ENCODE results near the gene S1PR1. TPM values are rescaled to one million over a fixed set of nuclear protein-coding genes. Genes with fewer than 3 reads are reported as not detected.

Gene S1PR1
- total RNA-seq, 1 donor from 2014 or later, result 58.4 TPM

DNA sequence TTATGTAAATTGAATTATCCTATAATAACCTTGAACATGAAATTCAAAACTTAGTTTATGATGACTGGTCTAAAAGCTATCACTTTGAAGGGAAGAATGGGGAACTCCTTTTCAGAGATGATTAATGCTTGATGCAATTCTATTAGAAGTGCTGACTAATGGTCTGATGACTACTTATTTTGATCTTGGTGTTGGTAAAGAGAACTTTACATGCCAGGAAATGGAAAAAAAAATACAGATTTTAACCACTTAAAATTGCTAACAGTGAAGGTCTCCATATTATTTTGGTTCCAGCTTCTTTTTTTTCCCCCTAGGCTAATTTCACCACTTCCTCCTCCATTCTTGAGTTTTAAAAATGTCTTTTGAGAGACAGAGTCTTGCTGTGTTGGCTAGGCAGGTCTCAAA, 22.9 kb downstream of the S1PR1 start:
- no peak overlapping the region for H3K27ac ChIP-seq
- no peak for DNase-seq (ENCODE audit: extremely low spot score in 2 of 2)
- no peaks in the 10 kb centered on the region for H3K4me1 ChIP-seq
- no peak overlapping the region for H3K4me3 ChIP-seq
- H3K9me3 ChIP-seq, result no peaks in the 10 kb centered on the region
- intact Hi-C loops (cut with DNase I), result no loop called here
- no peaks in the 10 kb centered on the region for H3K27me3 ChIP-seq
- TF ChIP-seq POLR2A (IDR thresholded peaks at IDR 0.05), result no peak
- TF ChIP-seq POLR2AphosphoS5 (IDR thresholded peaks at IDR 0.05; ENCODE audit: insufficient read depth in 1 of 2, low read depth in 1 of 2), result peak in 1 of 2 donors; percentile 47
- no peaks in the 10 kb centered on the region for H3K36me3 ChIP-seq

DNA sequence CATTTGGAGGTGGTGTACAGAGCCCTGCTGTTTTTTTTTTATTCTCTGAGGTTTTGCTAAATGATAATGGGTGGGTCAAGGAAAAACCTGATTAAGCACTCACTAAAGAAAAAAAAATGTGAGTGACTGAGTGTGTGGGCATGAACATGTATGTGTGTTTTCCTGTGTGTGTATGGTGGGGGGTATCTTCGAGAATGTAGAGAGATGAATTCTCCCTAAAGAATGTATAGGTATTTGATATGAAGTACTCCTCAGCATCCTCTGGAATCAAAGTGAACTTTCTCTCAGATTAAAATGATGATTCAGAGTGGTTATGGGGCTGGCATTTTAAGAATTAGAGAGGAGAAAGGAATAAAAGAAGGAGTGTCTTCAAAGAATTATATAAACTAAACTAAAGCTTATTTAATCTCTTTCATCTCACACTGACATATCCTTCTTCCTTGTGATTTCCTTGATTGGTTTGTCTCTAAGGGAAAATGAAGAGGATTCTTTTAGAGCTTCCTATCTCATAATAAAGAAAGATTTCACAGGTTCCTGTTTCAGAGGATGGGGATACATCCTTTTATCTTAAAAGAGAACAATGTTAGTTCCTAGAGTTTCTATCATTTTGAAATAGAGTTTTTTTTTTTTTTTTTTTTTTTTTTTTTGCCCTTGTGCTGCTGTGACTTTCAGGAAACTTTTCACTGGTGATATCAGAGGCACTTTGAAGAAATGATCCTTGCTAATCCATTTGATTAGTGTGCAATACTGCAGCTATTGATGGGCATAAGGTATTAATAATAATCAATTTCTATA, 23.9 kb downstream of the S1PR1 start:
- H3K4me1 ChIP-seq, result no peaks in the 10 kb centered on the region
- DNase-seq (ENCODE audit: extremely low spot score in 2 of 2), result no peak
- H3K27ac ChIP-seq, result no peak overlapping the region
- H3K36me3 ChIP-seq, result no peaks in the 10 kb centered on the region
- H3K4me3 ChIP-seq, result no peak overlapping the region
- intact Hi-C loops (cut with DNase I), result no loop called here
- no peaks in the 10 kb centered on the region for H3K27me3 ChIP-seq
- H3K9me3 ChIP-seq, result no peaks in the 10 kb centered on the region
- no peak for TF ChIP-seq POLR2AphosphoS5 (IDR thresholded peaks at IDR 0.05; ENCODE audit: insufficient read depth in 1 of 2, low read depth in 1 of 2)
- TF ChIP-seq POLR2A (IDR thresholded peaks at IDR 0.05), result no peak
- TF ChIP-seq, protein P1, sequence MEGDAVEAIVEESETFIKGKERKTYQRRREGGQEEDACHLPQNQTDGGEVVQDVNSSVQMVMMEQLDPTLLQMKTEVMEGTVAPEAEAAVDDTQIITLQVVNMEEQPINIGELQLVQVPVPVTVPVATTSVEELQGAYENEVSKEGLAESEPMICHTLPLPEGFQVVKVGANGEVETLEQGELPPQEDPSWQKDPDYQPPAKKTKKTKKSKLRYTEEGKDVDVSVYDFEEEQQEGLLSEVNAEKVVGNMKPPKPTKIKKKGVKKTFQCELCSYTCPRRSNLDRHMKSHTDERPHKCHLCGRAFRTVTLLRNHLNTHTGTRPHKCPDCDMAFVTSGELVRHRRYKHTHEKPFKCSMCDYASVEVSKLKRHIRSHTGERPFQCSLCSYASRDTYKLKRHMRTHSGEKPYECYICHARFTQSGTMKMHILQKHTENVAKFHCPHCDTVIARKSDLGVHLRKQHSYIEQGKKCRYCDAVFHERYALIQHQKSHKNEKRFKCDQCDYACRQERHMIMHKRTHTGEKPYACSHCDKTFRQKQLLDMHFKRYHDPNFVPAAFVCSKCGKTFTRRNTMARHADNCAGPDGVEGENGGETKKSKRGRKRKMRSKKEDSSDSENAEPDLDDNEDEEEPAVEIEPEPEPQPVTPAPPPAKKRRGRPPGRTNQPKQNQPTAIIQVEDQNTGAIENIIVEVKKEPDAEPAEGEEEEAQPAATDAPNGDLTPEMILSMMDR (IDR thresholded peaks at IDR 0.05), result no peak

DNA sequence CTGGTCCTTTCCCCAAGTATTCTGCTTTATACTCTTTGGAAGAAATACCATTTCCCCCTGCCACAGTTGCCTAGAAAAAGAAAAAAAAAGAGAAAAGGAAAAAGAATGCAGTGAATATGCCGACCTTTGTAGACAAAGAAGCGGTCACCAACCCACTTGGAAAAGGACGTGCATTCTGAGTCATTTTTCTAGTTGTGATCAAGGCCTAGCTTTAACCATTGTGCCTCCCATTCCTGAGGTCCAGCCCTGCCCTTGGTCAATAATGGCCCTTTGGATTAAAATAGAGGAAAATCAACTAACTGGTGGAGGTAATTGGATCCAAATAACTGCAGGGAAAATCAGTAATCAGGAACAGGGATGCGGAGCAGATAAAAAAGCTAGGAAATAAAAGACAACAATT, 24.8 kb downstream of the S1PR1 start:
- H3K4me1 ChIP-seq, result no peaks in the 10 kb centered on the region
- DNase-seq (ENCODE audit: extremely low spot score in 2 of 2), result no peak
- no peak for TF ChIP-seq POLR2A (IDR thresholded peaks at IDR 0.05)
- TF ChIP-seq, protein P1 (IDR thresholded peaks at IDR 0.05), result no peak
- no peak for TF ChIP-seq POLR2AphosphoS5 (IDR thresholded peaks at IDR 0.05; ENCODE audit: insufficient read depth in 1 of 2, low read depth in 1 of 2)
- H3K27ac ChIP-seq, result no peak overlapping the region
- H3K4me3 ChIP-seq, result no peak overlapping the region
- H3K36me3 ChIP-seq, result no peaks in the 10 kb centered on the region
- H3K9me3 ChIP-seq, result no peaks in the 10 kb centered on the region
- no peaks in the 10 kb centered on the region for H3K27me3 ChIP-seq
- intact Hi-C loops (cut with DNase I), result no loop called here

DNA sequence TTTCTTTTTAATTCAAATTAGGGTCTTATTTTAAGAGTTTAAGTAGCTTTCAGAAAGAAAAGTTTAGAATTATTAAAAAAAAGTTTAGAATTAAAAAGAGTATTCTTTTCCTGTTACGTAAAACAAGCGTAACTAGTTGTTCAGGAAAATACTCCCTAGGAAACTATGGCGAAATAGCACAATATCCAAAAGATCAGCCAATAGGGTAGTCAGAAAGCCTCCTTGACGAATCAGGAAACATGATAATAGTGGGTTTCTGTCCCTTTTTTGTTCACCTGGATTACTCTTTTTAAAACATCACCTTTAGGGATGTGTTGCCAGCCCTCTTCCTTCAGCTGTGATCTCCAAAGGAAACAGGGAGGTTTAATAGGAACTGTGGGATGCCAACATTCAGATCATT, 25.2 kb downstream of the S1PR1 start:
- no peaks in the 10 kb centered on the region for H3K4me1 ChIP-seq
- H3K27me3 ChIP-seq, result no peaks in the 10 kb centered on the region
- no peaks in the 10 kb centered on the region for H3K9me3 ChIP-seq
- no peak overlapping the region for H3K27ac ChIP-seq
- no peaks in the 10 kb centered on the region for H3K36me3 ChIP-seq
- no peak for DNase-seq (ENCODE audit: extremely low spot score in 2 of 2)
- intact Hi-C loops (cut with DNase I), result no loop called here
- H3K4me3 ChIP-seq, result no peak overlapping the region
- TF ChIP-seq, protein P1 (IDR thresholded peaks at IDR 0.05), result no peak
- TF ChIP-seq POLR2AphosphoS5 (IDR thresholded peaks at IDR 0.05; ENCODE audit: insufficient read depth in 1 of 2, low read depth in 1 of 2), result no peak
- TF ChIP-seq POLR2A (IDR thresholded peaks at IDR 0.05), result no peak

DNA sequence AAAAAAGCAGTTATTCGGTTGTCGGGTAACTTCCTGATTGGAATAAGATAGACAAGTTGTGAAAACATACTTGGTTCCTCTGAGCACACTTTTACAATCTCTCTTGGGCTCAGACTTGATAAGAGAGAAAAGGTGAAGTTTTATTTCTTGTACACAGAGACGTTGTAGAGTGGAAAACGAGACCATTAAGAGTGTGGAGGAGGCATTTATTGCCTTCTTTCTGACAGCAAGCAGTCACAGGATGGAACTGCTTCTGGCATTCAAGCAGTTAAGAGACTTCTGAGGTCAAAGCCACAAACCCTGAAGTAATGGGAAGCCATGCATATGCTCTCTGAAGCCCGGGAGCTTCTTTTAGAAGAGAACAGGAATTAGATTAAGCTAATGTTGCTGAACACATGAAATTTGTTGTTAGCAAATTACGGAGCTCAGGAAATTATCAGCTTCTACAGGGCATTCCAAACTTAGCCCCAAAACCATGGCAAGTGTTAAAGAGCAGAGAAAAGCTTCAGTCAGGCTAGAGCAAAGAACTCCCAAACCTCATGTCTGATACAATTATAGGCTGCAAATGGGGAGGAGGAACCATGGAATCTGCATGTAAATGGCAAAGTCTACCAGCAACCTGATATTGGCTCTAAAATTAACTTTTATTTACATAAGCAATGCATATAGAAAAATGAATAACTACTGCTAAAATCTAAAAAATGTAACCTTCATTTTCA, 26.0 kb downstream of the S1PR1 start:
- Histone ChIP-seq H3K4me3 (no peak overlapping the region), H3K27me3 (no peaks in the 10 kb centered on the region), H3K9me3 (no peaks in the 10 kb centered on the region), H3K27ac (no peak overlapping the region), H3K4me1 (no peaks in the 10 kb centered on the region), H3K36me3 (no peaks in the 10 kb centered on the region)
- TF ChIP-seq POLR2A (IDR thresholded peaks at IDR 0.05), result no peak
- intact Hi-C loops (cut with DNase I), result no loop called here
- no peak for DNase-seq (ENCODE audit: extremely low spot score in 2 of 2)

DNA sequence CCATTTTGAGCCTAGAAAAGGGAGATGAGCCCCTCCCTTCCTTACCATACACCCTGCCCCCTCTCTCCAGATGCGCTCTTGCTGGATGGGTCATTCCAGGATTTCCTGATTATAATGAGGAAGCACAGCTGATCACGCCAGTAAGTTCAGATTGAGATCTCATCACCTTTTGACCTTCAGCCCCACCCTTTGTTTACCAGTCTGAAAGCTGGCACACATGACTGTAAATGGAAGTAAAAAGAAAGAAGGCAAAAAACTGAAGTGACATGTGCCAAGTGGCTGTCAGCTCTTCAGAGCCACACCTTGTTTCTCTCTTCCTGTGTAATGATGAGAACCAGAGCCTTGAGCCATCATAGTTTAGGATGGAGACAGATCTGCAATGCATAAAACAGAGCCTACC, 27.9 kb downstream of the S1PR1 start:
- DNase-seq (ENCODE audit: extremely low spot score in 2 of 2), result no peak
- H3K27ac ChIP-seq, result no peak overlapping the region
- H3K4me3 ChIP-seq, result no peak overlapping the region
- no peaks in the 10 kb centered on the region for H3K4me1 ChIP-seq
- no peaks in the 10 kb centered on the region for H3K36me3 ChIP-seq
- TF ChIP-seq POLR2AphosphoS5 (IDR thresholded peaks at IDR 0.05; ENCODE audit: insufficient read depth in 1 of 2, low read depth in 1 of 2) (peak in 1 of 2 donors; percentile 36), POLR2A (IDR thresholded peaks at IDR 0.05) (no peak)
- intact Hi-C loops (cut with DNase I), result no loop called here
- H3K27me3 ChIP-seq, result no peaks in the 10 kb centered on the region
- H3K9me3 ChIP-seq, result no peaks in the 10 kb centered on the region

Data from vagina (tissue), 2 donors.